ENCODE data around the gene FYB1. TPM values are rescaled to one million over a fixed set of nuclear protein-coding genes. Genes with fewer than 3 reads are reported as not detected.

Gene FYB1
- total RNA-seq, 1 experiment from 2014 or later = not detected

DNA sequence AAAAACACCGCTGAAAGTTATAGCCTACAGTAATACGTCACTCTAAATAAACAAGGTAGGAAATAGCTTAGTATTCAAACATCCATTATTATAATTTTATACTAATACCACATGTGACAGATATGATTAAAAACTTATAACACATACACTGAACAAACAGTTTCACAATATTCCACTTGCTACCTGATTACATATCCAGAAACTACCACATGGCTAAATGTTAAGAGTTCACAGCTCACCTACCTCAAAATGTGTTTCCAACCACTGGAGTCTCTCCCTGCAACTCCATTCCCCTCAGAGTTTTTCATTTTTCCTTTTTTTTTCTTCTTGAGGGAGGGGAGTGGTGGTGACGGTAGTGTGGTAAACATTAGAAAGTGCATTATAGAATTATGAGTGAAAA lies 157.3 kb downstream of the FYB1 start:
- peaks cover 13 to 21% of the 10 kb centered on the region in 2 experiments for H3K4me1 Mint-ChIP-seq
- Histone ChIP-seq H3K79me1 (ENCODE audit: insufficient read depth, low read depth, low read length, poor library complexity, severe bottlenecking) (no peaks in the 10 kb centered on the region), H2BK15ac (ENCODE audit: low read depth, low read length) (no peak overlapping the region), H3T11ph (ENCODE audit: low read length) (no peak overlapping the region), H3K9ac (ENCODE audit: extremely low read depth, insufficient read length, low read length) (no peak overlapping the region), H3K18ac (ENCODE audit: insufficient read length, low read depth, low read length) (no peak overlapping the region), H3K56ac (ENCODE audit: insufficient read length, low read depth, low read length) (no peak overlapping the region), H4K20me1 (ENCODE audit: control insufficient read depth, insufficient read depth, insufficient read length) (no peaks in the 10 kb centered on the region), H3K23me2 (ENCODE audit: insufficient read length, low read depth, low read length, poor library complexity, severe bottlenecking) (no peaks in the 10 kb centered on the region), H3K9me3 (ENCODE audit: control insufficient read depth, low read depth, low read length) (peaks cover 14% of the 10 kb centered on the region), H4K91ac (ENCODE audit: insufficient read length, low read depth, low read length) (no peak overlapping the region), H2BK20ac (ENCODE audit: low read depth, low read length, poor library complexity, severe bottlenecking) (no peak overlapping the region), H2AK5ac (ENCODE audit: insufficient read length, low read length) (no peak overlapping the region), H3K27me3 (ENCODE audit: insufficient read depth, low read length) (no peaks in the 10 kb centered on the region), H2BK120ac (ENCODE audit: low read depth, low read length, poor library complexity, severe bottlenecking) (no peak overlapping the region), H3K4ac (ENCODE audit: low read depth, low read length) (no peak overlapping the region), H2BK12ac (ENCODE audit: insufficient read length, low read depth, low read length) (no peak overlapping the region), H2BK5ac (ENCODE audit: insufficient read length, low read length) (no peak overlapping the region), H4K5ac (ENCODE audit: insufficient read length, low read depth, low read length) (no peak overlapping the region), H3K79me2 (ENCODE audit: insufficient read depth, low read length) (peaks cover 2% of the 10 kb centered on the region; the same call in 1 of the 2 replicates), H3K4me2 (ENCODE audit: insufficient read depth, insufficient read length, low read length) (no peak overlapping the region), H4K8ac (replicated peaks; ENCODE audit: insufficient read length, low read depth, low read length) (no peak overlapping the region), H3K14ac (ENCODE audit: insufficient read depth, low read length) (no peak overlapping the region), H2AFZ (ENCODE audit: low read length) (no peak overlapping the region), H3K27ac (ENCODE audit: insufficient read length, low read depth, low read length) (no peak overlapping the region), H3K23ac (ENCODE audit: insufficient read length, low read depth, low read length) (no peak overlapping the region), H3K4me1 (ENCODE audit: insufficient read depth, low read length) (no peaks in the 10 kb centered on the region; the same call in 1 of the 2 replicates)
- no CpG with 5 or more reads among the region's 3 CpGs for WGBS (ENCODE audit: extremely low coverage, insufficient read length, low lambda C conversion rate)
- peaks cover 9 to 16% of the 10 kb centered on the region in 2 experiments for H3K9me3 Mint-ChIP-seq
- DNase-seq = no peak
- no peak overlapping the region for H3K27ac Mint-ChIP-seq
- H3K4me3 Mint-ChIP-seq = no peak overlapping the region
- TF ChIP-seq, protein P1, sequence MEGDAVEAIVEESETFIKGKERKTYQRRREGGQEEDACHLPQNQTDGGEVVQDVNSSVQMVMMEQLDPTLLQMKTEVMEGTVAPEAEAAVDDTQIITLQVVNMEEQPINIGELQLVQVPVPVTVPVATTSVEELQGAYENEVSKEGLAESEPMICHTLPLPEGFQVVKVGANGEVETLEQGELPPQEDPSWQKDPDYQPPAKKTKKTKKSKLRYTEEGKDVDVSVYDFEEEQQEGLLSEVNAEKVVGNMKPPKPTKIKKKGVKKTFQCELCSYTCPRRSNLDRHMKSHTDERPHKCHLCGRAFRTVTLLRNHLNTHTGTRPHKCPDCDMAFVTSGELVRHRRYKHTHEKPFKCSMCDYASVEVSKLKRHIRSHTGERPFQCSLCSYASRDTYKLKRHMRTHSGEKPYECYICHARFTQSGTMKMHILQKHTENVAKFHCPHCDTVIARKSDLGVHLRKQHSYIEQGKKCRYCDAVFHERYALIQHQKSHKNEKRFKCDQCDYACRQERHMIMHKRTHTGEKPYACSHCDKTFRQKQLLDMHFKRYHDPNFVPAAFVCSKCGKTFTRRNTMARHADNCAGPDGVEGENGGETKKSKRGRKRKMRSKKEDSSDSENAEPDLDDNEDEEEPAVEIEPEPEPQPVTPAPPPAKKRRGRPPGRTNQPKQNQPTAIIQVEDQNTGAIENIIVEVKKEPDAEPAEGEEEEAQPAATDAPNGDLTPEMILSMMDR (conservative IDR thresholded peaks at IDR 0.05) = no peak
- no peaks in the 10 kb centered on the region for H3K27me3 Mint-ChIP-seq (ENCODE audit: low read depth)
- H3K36me3 Mint-ChIP-seq (ENCODE audit: insufficient read depth in 1 of 3, low read depth in 3 of 3) = peaks cover 16 to 19% (median 17%) of the 10 kb centered on the region in 3 experiments

Data from H9 (cell line).